Measurements from ENCODE around the gene ZDHHC3.

The ZDHHC3 gene

GRCh38 chr3:44893097-44893496 is 82.9 kb downstream of the ZDHHC3 start:
- DNase-seq (ENCODE audit: low read depth, low spot score), result no peak

GRCh38 chr3:44892689-44893088 is 83.3 kb downstream of the ZDHHC3 start:
- no peak for DNase-seq (ENCODE audit: low read depth, low spot score)

GRCh38 chr3:44890852-44891251 is 85.1 kb downstream of the ZDHHC3 start:
- DNase-seq (ENCODE audit: low read depth, low spot score), result no peak

- no peak for DNase-seq (ENCODE audit: low read depth, low spot score)
These were observed 85.7 kb downstream of the ZDHHC3 start for GRCh38 chr3:44890258-44890657.

GRCh38 chr3:44887101-44887500 is 88.9 kb downstream of the ZDHHC3 start:
- DNase-seq (ENCODE audit: low read depth, low spot score), result no peak

- DNase-seq (ENCODE audit: low read depth, low spot score), result no peak
These were observed 89.4 kb downstream of the ZDHHC3 start for GRCh38 chr3:44886561-44886960.

GRCh38 chr3:44885618-44886017 is 90.4 kb downstream of the ZDHHC3 start:
- DNase-seq (ENCODE audit: low read depth, low spot score), result peak; percentile 84

- DNase-seq (ENCODE audit: low read depth, low spot score), result peak; percentile 93
These were observed 92.0 kb downstream of the ZDHHC3 start for GRCh38 chr3:44883999-44884431.

GRCh38 chr3:44883213-44883955 is 92.6 kb downstream of the ZDHHC3 start:
- no peak for DNase-seq (ENCODE audit: low read depth, low spot score)

- DNase-seq (ENCODE audit: low read depth, low spot score), result no peak
These were observed 95.7 kb downstream of the ZDHHC3 start for GRCh38 chr3:44880284-44880683.

GRCh38 chr3:44877333-44877732 is 98.6 kb downstream of the ZDHHC3 start:
- no peak for DNase-seq (ENCODE audit: low read depth, low spot score)

GRCh38 chr3:44875596-44875995 is 100.4 kb downstream of the ZDHHC3 start:
- DNase-seq (ENCODE audit: low read depth, low spot score), result no peak

Measured in smooth muscle cell of the brain vasculature (primary cell).